ENCODE measurements around the gene FBF1.

- TF ChIP-seq POLR2A (IDR thresholded peaks at IDR 0.05) (no peak), CTCF (IDR thresholded peaks at IDR 0.05) (no peak)
These were observed 25.6 kb downstream of the FBF1 start for GRCh38 chr17:75915268-75915667.

Data from thyroid gland (tissue), 4 donors.